Measurements from ENCODE around the gene TMEM150A. TPM values are rescaled to one million over a fixed set of nuclear protein-coding genes. Genes with fewer than 3 reads are reported as not detected.
A peak's percentile ranks its signal among the peaks of the same experiment; 100 is the strongest.

Gene TMEM150A
- total RNA-seq, 1 experiment from 2014 or later: 13.3 TPM

DNA sequence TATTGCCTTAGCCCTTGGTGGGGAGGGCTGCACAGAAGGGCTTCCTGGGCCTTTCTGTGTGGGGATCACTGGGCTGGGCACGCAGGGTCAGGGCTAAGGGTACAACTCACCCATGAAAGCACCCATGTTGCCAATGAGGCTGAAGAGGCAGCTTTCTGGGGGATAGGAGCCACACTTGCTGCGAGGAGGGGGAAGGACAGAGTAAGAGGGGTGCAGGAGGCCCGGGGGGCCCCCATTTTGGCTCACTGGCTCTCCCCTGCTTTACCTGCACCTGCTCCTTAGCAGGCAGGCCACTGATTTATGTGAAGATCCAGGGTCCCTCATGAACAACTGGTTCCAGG lies 2.3 kb downstream of the TMEM150A start:
- no peak overlapping the region for H3K4me3 ChIP-seq (ENCODE audit: low read length)
- peaks cover 12% of the 10 kb centered on the region; the same call in 1 of the 2 replicates for H3K36me3 ChIP-seq (ENCODE audit: insufficient read depth, low read length)
- no peak overlapping the region for H2AFZ ChIP-seq (ENCODE audit: low read length)
- H3K27ac ChIP-seq (ENCODE audit: low read length): no peak overlapping the region
- H3K9me2 ChIP-seq (replicated peaks; ENCODE audit: insufficient read depth, low read length): no peaks in the 10 kb centered on the region
- DNase-seq: no peak
- peaks cover 14% of the 10 kb centered on the region; the same call in 1 of the 2 replicates for H4K20me1 ChIP-seq (ENCODE audit: insufficient read depth, low read depth, low read length)
- H3K9me3 ChIP-seq (ENCODE audit: low read length): no peaks in the 10 kb centered on the region
- H3K9ac ChIP-seq (ENCODE audit: low read length): no peak overlapping the region
- peaks cover 47% of the 10 kb centered on the region for H3K4me1 ChIP-seq (ENCODE audit: low read length)
- no peaks in the 10 kb centered on the region for H3K27me3 ChIP-seq (ENCODE audit: low read length)
- H3K79me2 ChIP-seq (ENCODE audit: low read length): peaks cover 22% of the 10 kb centered on the region
- H3K4me2 ChIP-seq (ENCODE audit: low read depth, low read length, poor library complexity, severe bottlenecking): no peak overlapping the region

DNA sequence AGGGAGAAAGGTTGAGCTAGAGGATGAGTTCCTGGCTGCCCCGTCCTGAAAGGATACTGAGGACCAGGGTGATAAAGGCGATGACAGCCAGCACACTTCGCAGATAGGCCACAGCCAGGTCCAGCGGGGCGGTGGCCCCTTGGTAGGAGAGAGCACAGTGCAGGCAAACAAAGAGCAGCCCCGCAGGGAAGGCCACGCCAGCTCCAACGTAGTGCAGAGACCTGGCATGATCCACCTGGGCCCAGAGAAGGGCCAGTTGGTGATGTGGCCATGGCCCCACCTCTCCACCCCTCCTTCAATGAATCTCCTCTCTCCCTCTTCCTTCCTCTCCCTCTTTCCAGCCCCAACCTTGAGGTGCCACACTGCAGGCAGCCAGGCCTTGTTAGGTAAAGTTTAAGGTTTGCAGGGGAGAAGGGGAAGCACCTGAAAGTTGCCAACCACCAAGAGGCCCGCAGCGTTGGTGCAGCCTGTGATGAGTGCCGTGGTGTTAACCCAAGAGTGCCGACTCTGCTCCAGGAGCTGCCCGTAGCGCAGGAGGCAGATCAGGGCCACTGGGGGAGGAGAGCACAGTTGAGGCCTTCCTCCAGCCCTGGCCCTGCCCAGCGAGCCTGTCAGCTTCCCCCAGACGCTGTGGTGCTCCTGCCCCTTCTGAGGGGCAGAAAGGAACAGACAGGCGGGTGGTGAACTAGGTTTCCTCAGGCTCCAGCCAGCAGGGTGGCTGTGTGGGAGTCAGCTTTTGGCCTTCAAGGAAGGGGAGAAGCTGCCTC lies 2.8 kb downstream of the TMEM150A start:
- Histone ChIP-seq H3K36me3 (ENCODE audit: insufficient read depth, low read length) (peaks cover 12% of the 10 kb centered on the region; the same call in 1 of the 2 replicates), H3K4me1 (ENCODE audit: low read length) (peaks cover 49% of the 10 kb centered on the region), H3K9me2 (replicated peaks; ENCODE audit: insufficient read depth, low read length) (no peaks in the 10 kb centered on the region), H3K4me2 (ENCODE audit: low read depth, low read length, poor library complexity, severe bottlenecking) (no peak overlapping the region), H3K4me3 (ENCODE audit: low read length) (no peak overlapping the region), H2AFZ (ENCODE audit: low read length) (no peak overlapping the region), H3K79me2 (ENCODE audit: low read length) (peaks cover 27% of the 10 kb centered on the region), H4K20me1 (ENCODE audit: insufficient read depth, low read depth, low read length) (peaks cover 14% of the 10 kb centered on the region; the same call in 1 of the 2 replicates), H3K9ac (ENCODE audit: low read length) (no peak overlapping the region), H3K27me3 (ENCODE audit: low read length) (no peaks in the 10 kb centered on the region), H3K9me3 (ENCODE audit: low read length) (no peaks in the 10 kb centered on the region), H3K27ac (ENCODE audit: low read length) (no peak overlapping the region)
- no peak for DNase-seq

DNA sequence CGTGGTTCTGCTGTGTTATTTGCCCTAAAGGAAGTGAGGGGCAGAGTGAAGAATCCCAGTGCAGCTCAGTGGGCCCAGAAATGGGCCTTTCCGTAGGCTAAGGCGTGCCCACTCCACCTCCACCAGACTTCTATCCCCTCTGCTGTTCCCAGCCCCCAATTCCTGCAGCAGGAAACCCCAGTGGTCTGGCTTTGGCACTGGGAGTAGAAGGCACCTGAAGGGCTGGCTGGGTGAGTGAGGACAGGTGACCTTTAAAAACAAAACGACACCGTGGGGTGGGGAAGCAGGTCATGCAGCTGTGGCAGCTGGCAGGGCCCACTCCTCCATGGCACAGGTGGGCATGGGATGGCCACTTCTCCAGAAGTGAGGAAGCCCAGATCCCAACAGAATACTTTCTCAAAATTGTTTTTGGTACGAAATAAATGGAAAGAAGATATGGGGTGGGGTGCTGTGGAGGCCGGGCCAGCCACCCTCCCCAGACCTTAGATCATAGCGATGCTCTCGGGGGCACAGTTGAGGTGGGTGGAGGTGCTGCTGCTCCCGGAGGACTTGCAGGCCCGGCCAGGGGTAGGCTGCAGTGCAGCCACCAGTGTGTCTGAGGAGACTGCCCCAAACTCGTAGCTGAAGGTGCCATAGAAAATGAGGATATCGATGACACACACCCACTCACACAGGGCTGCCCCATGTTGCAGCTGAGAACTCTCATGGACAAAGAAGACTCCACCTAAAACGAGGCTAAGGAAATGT lies 3.7 kb downstream of the TMEM150A start:
- Histone ChIP-seq H3K27ac (ENCODE audit: low read length) (no peak overlapping the region), H3K36me3 (ENCODE audit: insufficient read depth, low read length) (peaks cover 12% of the 10 kb centered on the region; the same call in 1 of the 2 replicates), H4K20me1 (ENCODE audit: insufficient read depth, low read depth, low read length) (peaks cover 14% of the 10 kb centered on the region; the same call in 1 of the 2 replicates), H3K4me2 (ENCODE audit: low read depth, low read length, poor library complexity, severe bottlenecking) (no peak overlapping the region), H3K27me3 (ENCODE audit: low read length) (no peaks in the 10 kb centered on the region), H3K9me3 (ENCODE audit: low read length) (no peaks in the 10 kb centered on the region), H3K9me2 (replicated peaks; ENCODE audit: insufficient read depth, low read length) (no peaks in the 10 kb centered on the region), H3K79me2 (ENCODE audit: low read length) (peaks cover 34% of the 10 kb centered on the region), H2AFZ (ENCODE audit: low read length) (no peak overlapping the region), H3K9ac (ENCODE audit: low read length) (no peak overlapping the region), H3K4me3 (ENCODE audit: low read length) (no peak overlapping the region), H3K4me1 (ENCODE audit: low read length) (peaks cover 50% of the 10 kb centered on the region)
- no peak for DNase-seq

DNA sequence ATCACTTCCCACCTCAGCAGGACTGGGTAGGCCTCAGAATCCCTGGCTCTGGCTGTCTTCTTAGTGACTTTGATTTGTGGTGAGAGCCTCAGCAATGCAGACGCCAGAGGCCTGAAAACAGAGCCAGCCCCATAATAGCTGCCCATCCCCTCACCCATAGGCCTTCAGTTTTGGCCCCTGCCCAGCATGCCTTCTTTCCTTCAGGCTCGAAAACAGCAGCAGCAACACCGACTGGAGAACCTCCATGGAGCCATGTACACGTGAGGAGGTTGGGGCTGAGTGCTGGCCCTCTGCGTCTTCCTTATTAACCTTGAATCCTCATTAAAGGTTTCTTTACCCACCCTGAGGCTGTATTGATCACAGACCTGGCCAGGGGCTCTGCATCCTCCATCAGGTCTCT lies 5.3 kb downstream of the TMEM150A start:
- Histone ChIP-seq H2AFZ (ENCODE audit: low read length) (no peak overlapping the region), H3K9ac (ENCODE audit: low read length) (peak overlapping the region; percentile 90), H3K27ac (ENCODE audit: low read length) (no peak overlapping the region), H3K4me1 (ENCODE audit: low read length) (peaks cover 44% of the 10 kb centered on the region), H3K9me2 (replicated peaks; ENCODE audit: insufficient read depth, low read length) (no peaks in the 10 kb centered on the region), H3K4me2 (ENCODE audit: low read depth, low read length, poor library complexity, severe bottlenecking) (peak overlapping the region; percentile 91), H3K79me2 (ENCODE audit: low read length) (peaks cover 34% of the 10 kb centered on the region), H3K36me3 (ENCODE audit: insufficient read depth, low read length) (peaks cover 12% of the 10 kb centered on the region; the same call in 1 of the 2 replicates), H3K27me3 (ENCODE audit: low read length) (no peaks in the 10 kb centered on the region), H3K4me3 (ENCODE audit: low read length) (peak overlapping the region; percentile 86; the same call in 1 of the 2 replicates), H4K20me1 (ENCODE audit: insufficient read depth, low read depth, low read length) (peaks cover 14% of the 10 kb centered on the region; the same call in 1 of the 2 replicates), H3K9me3 (ENCODE audit: low read length) (no peaks in the 10 kb centered on the region)
- no peak for DNase-seq

DNA sequence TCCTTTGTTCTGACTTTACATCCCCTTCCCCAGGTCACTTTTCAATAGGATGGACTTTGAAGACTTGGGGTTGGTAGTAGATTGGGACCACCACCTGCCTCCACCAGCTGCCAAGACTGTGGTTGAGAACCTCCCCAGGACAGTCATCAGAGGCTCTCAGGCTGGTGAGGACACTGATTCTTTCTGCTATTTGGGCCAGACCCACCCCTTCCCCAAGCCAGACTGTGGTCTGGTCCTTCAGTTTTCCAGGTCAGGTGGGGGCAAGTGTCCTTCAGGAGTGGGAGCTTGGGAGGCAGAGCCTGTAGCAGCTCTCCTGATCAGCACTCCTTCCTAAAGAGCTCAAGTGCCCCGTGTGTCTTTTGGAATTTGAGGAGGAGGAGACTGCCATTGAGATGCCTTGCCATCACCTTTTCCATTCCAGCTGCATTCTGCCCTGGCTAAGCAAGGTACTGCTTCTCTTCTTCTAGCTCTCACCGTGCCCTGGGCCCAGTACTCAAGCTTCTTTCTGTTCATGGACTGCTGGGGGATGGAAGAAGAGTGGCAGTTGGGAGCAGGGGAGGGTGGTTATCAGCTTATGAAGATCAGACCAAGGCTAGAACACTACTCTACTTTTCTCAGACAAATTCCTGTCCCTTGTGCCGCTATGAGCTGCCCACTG lies 5.9 kb downstream of the TMEM150A start:
- peaks cover 14% of the 10 kb centered on the region; the same call in 1 of the 2 replicates for H4K20me1 ChIP-seq (ENCODE audit: insufficient read depth, low read depth, low read length)
- peaks cover 34% of the 10 kb centered on the region for H3K79me2 ChIP-seq (ENCODE audit: low read length)
- no peaks in the 10 kb centered on the region for H3K27me3 ChIP-seq (ENCODE audit: low read length)
- DNase-seq: no peak
- H3K4me1 ChIP-seq (ENCODE audit: low read length): peaks cover 38% of the 10 kb centered on the region
- H3K9ac ChIP-seq (ENCODE audit: low read length): peak overlapping the region; percentile 90
- H3K9me3 ChIP-seq (ENCODE audit: low read length): no peaks in the 10 kb centered on the region
- no peaks in the 10 kb centered on the region for H3K9me2 ChIP-seq (replicated peaks; ENCODE audit: insufficient read depth, low read length)
- peak overlapping the region; percentile 86 for H3K4me3 ChIP-seq (ENCODE audit: low read length)
- H3K4me2 ChIP-seq (ENCODE audit: low read depth, low read length, poor library complexity, severe bottlenecking): peak overlapping the region; percentile 91
- no peak overlapping the region for H3K27ac ChIP-seq (ENCODE audit: low read length)
- H2AFZ ChIP-seq (ENCODE audit: low read length): no peak overlapping the region
- peaks cover 12% of the 10 kb centered on the region; the same call in 1 of the 2 replicates for H3K36me3 ChIP-seq (ENCODE audit: insufficient read depth, low read length)

DNA sequence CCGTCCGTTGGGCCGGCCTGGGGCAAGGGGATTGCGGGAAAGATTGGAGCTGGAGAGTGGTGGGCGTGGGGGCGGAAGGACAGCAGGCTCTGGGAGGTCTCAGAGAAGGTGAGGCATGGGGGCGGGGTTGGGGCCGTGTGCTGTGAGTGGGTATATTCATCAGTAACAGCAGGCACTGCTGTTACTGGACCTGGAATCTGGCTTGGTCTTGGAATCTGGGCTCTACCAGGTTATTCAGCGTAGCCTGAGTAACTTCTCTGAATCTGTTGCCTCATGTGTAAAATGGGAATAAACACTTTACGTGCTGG lies 6.5 kb downstream of the TMEM150A start:
- peaks cover 12% of the 10 kb centered on the region; the same call in 1 of the 2 replicates for H3K36me3 ChIP-seq (ENCODE audit: insufficient read depth, low read length)
- H3K79me2 ChIP-seq (ENCODE audit: low read length): peaks cover 34% of the 10 kb centered on the region
- DNase-seq: peak; percentile 68
- H2AFZ ChIP-seq (ENCODE audit: low read length): 0 out of 2 replicates have a peak overlapping the region, but pooled peaks have one; percentile 11
- peaks cover 14% of the 10 kb centered on the region; the same call in 1 of the 2 replicates for H4K20me1 ChIP-seq (ENCODE audit: insufficient read depth, low read depth, low read length)
- H3K27ac ChIP-seq (ENCODE audit: low read length): peak overlapping the region; percentile 26; the same call in 1 of the 2 replicates
- peaks cover 34% of the 10 kb centered on the region for H3K4me1 ChIP-seq (ENCODE audit: low read length)
- H3K9ac ChIP-seq (ENCODE audit: low read length): peak overlapping the region; percentile 90
- no peaks in the 10 kb centered on the region for H3K27me3 ChIP-seq (ENCODE audit: low read length)
- H3K9me3 ChIP-seq (ENCODE audit: low read length): no peaks in the 10 kb centered on the region
- H3K4me2 ChIP-seq (ENCODE audit: low read depth, low read length, poor library complexity, severe bottlenecking): peak overlapping the region; percentile 91
- no peaks in the 10 kb centered on the region for H3K9me2 ChIP-seq (replicated peaks; ENCODE audit: insufficient read depth, low read length)
- peak overlapping the region; percentile 86 for H3K4me3 ChIP-seq (ENCODE audit: low read length)

DNA sequence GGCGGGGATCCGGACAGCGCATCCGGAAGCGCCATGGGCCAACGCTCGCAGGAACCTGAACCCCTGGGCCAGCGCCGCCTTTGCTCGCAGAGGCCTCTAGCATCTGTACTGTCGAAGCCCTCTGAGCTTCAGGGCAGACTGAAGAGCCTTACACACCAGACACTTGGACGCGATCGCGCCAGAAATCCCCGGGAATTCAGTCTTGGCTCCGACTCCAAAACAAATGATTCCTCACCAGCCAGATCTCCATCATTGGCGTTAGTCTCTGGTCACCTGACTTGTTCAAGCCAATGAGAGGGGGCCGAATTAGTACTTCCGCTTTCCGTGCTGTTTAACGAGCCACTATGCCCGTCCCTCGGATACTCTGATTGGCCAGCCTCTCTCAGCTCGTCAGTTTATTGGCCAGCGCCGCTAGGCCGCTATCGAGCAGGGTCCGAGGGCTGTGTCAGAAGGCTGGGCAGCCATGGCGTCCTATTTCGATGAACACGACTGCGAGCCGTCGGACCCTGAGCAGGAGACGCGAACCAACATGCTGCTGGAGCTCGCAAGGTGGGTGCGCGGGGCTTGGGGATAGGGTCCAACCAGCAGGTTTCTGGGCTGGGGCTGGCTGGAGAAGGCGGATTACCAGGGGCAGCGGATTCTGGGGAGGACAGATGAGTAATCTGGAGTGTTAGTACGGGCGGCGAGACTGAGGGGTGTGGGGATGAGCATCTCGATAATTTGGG lies 7.0 kb downstream of the TMEM150A start, which contains the start of gene RNF181:
Gene RNF181, plus strand, starts transcription at position 445 of the 725 bp plus-strand sequence. Its CDS starts 19 bp downstream, at position 464.
- no peaks in the 10 kb centered on the region for H3K9me2 ChIP-seq (replicated peaks; ENCODE audit: insufficient read depth, low read length)
- H3K4me1 ChIP-seq (ENCODE audit: low read length): peaks cover 34% of the 10 kb centered on the region
- H3K79me2 ChIP-seq (ENCODE audit: low read length): peaks cover 34% of the 10 kb centered on the region
- no peaks in the 10 kb centered on the region for H3K27me3 ChIP-seq (ENCODE audit: low read length)
- peaks cover 14% of the 10 kb centered on the region; the same call in 1 of the 2 replicates for H4K20me1 ChIP-seq (ENCODE audit: insufficient read depth, low read depth, low read length)
- DNase-seq: peak; percentile 99
- peak within 1 kb of the TSS; percentile 49 for H3K27ac ChIP-seq (ENCODE audit: low read length)
- H2AFZ ChIP-seq (ENCODE audit: low read length): peak within 1 kb of the TSS; percentile 29; the same call in 1 of the 2 replicates
- peak within 1 kb of the TSS; percentile 90 for H3K9ac ChIP-seq (ENCODE audit: low read length)
- peak within 1 kb of the TSS; percentile 91 for H3K4me2 ChIP-seq (ENCODE audit: low read depth, low read length, poor library complexity, severe bottlenecking)
- H3K4me3 ChIP-seq (ENCODE audit: low read length): peak within 1 kb of the TSS; percentile 86
- no peaks in the 10 kb centered on the region for H3K9me3 ChIP-seq (ENCODE audit: low read length)
- peaks cover 12% of the 10 kb centered on the region; the same call in 1 of the 2 replicates for H3K36me3 ChIP-seq (ENCODE audit: insufficient read depth, low read length)

All from Karpas-422 (cell line).